Chondrocyte (in vitro differentiated cells): ENCODE data around the gene TMEM256. TPM values are rescaled to one million over a fixed set of nuclear protein-coding genes. Genes with fewer than 3 reads are reported as not detected.
"Not testable (repeated sequence)": the region's sequence is repeated elsewhere in the genome, so short reads cannot be mapped to it uniquely, and the experiment has no call there.

ENCODE experiments used
- DNase-seq: peaks from one replicate; pipeline ENCODE4 v3.0.0; 2021; ENCODE audit warnings: mixed read lengths, low spot score
- H3K27ac Mint-ChIP-seq: one replicate; pipeline ENCODE4 v1.8.0; 2021; ENCODE audit warnings: mild to moderate bottlenecking, moderate library complexity, mixed read lengths; ENCODE audit not compliant: unreplicated experiment
- H3K27me3 Mint-ChIP-seq: 2 replicates; pipeline ENCODE4 v1.8.0; 2021; ENCODE audit warnings: low read depth, mixed read lengths
- H3K36me3 Mint-ChIP-seq: 2 replicates; pipeline ENCODE4 v1.8.0; 2021; ENCODE audit warnings: low read depth, mixed read lengths
- H3K4me1 Mint-ChIP-seq: 2 replicates; pipeline ENCODE4 v1.8.0; 2021; ENCODE audit warnings: low read depth, mild to moderate bottlenecking, mixed read lengths
- H3K4me3 Mint-ChIP-seq: one replicate; pipeline ENCODE4 v1.8.0; 2021; ENCODE audit warnings: mild to moderate bottlenecking, moderate library complexity, mixed read lengths; ENCODE audit not compliant: unreplicated experiment
- H3K9me3 Mint-ChIP-seq: 2 replicates; pipeline ENCODE4 v1.8.0; 2021; ENCODE audit warnings: low read depth, mixed read lengths
- CTCF ChIP-seq: fragments of 200-600 bp; sonication (generic); IDR thresholded peaks from 2 replicates; pipeline ENCODE4 v1.5.0; 2021; ENCODE audit warnings: antibody characterized with exemption, mild to moderate bottlenecking, moderate library complexity
- total RNA-seq: library from RNA; stranded (reverse); gene quantifications from 3 replicates; pipeline ENCODE4 v1.2.1, GENCODE V29; 2021

TMEM256 gene
- total RNA-seq, 1 donor from 2014 or later: 34.3 TPM

GRCh38 chr17:7370853-7371252 is 33.0 kb downstream of the TMEM256 start:
- Mint-ChIP-seq H3K27ac (no peak overlapping the region), H3K4me3 (no peak overlapping the region), H3K4me1 (no peaks in the 10 kb centered on the region), H3K36me3 (peaks cover 2% of the 10 kb centered on the region), H3K9me3 (no peaks in the 10 kb centered on the region), H3K27me3 (peaks cover 10% of the 10 kb centered on the region)
- no peak for TF ChIP-seq CTCF
- no peak for DNase-seq

- H3K36me3 Mint-ChIP-seq: peaks cover 2% of the 10 kb centered on the region
- no peak for DNase-seq
Measured at GRCh38 chr17:7369825-7370224, 34.1 kb downstream of the TMEM256 start.

GRCh38 chr17:7368599-7368994 is 35.3 kb downstream of the TMEM256 start:
- not testable (repeated sequence) for H3K27ac Mint-ChIP-seq, H3K4me1 Mint-ChIP-seq, H3K9me3 Mint-ChIP-seq, H3K36me3 Mint-ChIP-seq, H3K4me3 Mint-ChIP-seq, DNase-seq
- peaks cover 10% of the 10 kb centered on the region for H3K27me3 Mint-ChIP-seq

More at GRCh38 chr17:7369825-7370224, 34.1 kb downstream of the TMEM256 start:
- no peak for TF ChIP-seq CTCF
- peaks cover 10% of the 10 kb centered on the region for H3K27me3 Mint-ChIP-seq
- H3K9me3 Mint-ChIP-seq: no peaks in the 10 kb centered on the region
- no peaks in the 10 kb centered on the region for H3K4me1 Mint-ChIP-seq
- no peak overlapping the region for H3K27ac Mint-ChIP-seq
- H3K4me3 Mint-ChIP-seq: no peak overlapping the region

GRCh38 chr17:7367918-7368598 is 35.8 kb downstream of the TMEM256 start:
- H3K4me3 Mint-ChIP-seq: no peak overlapping the region

GRCh38 chr17:7367083-7367482 is 36.8 kb downstream of the TMEM256 start:
- Mint-ChIP-seq H3K27me3 (peaks cover 10% of the 10 kb centered on the region), H3K27ac (no peak overlapping the region), H3K36me3 (peaks cover 2% of the 10 kb centered on the region), H3K9me3 (no peaks in the 10 kb centered on the region), H3K4me1 (no peaks in the 10 kb centered on the region), H3K4me3 (no peak overlapping the region)
- DNase-seq: no peak
- no peak for TF ChIP-seq CTCF

More at GRCh38 chr17:7367918-7368598, 35.8 kb downstream of the TMEM256 start:
- Mint-ChIP-seq H3K36me3 (peaks cover 2% of the 10 kb centered on the region), H3K4me1 (no peaks in the 10 kb centered on the region), H3K27me3 (peaks cover 10% of the 10 kb centered on the region), H3K27ac (no peak overlapping the region), H3K9me3 (no peaks in the 10 kb centered on the region)
- TF ChIP-seq CTCF: no peak
- no peak for DNase-seq

GRCh38 chr17:7365963-7366362 is 37.9 kb downstream of the TMEM256 start:
- not testable (repeated sequence) for H3K4me1 Mint-ChIP-seq, H3K36me3 Mint-ChIP-seq, DNase-seq, H3K4me3 Mint-ChIP-seq, H3K27ac Mint-ChIP-seq, H3K9me3 Mint-ChIP-seq
- peaks cover 10% of the 10 kb centered on the region for H3K27me3 Mint-ChIP-seq
